ENCODE data around the gene RCCD1.

The RCCD1 gene

GRCh38 chr15:90909976-90910375 lies 44.7 kb upstream of the RCCD1 start:
- no peak overlapping the region for H3K4me3 ChIP-seq (ENCODE audit: low read length)
- TF ChIP-seq CTCF (conservative IDR thresholded peaks at IDR 0.05; ENCODE audit: low read depth, low read length), result no peak
- DNase-seq (ENCODE audit: low read depth), result no peak

- no peak overlapping the region for H3K4me3 ChIP-seq (ENCODE audit: low read length)
Observed at GRCh38 chr15:90910441-90911301, 44.0 kb upstream of the RCCD1 start.

GRCh38 chr15:90911302-90911623 lies 43.4 kb upstream of the RCCD1 start:
- no peak for DNase-seq (ENCODE audit: low read depth)
- TF ChIP-seq CTCF (conservative IDR thresholded peaks at IDR 0.05; ENCODE audit: low read depth, low read length), result no peak
- H3K4me3 ChIP-seq (ENCODE audit: low read length), result no peak overlapping the region

More at GRCh38 chr15:90910441-90911301, 44.0 kb upstream of the RCCD1 start:
- DNase-seq (ENCODE audit: low read depth), result no peak
- TF ChIP-seq CTCF (conservative IDR thresholded peaks at IDR 0.05; ENCODE audit: low read depth, low read length), result no peak

- no peak for DNase-seq (ENCODE audit: low read depth)
- H3K4me3 ChIP-seq (ENCODE audit: low read length), result no peak overlapping the region
- TF ChIP-seq CTCF (conservative IDR thresholded peaks at IDR 0.05; ENCODE audit: low read depth, low read length), result no peak
Observed at GRCh38 chr15:90911906-90912769, 42.5 kb upstream of the RCCD1 start.

- TF ChIP-seq CTCF (conservative IDR thresholded peaks at IDR 0.05; ENCODE audit: low read depth, low read length), result no peak
- no peak for DNase-seq (ENCODE audit: low read depth)
- no peak overlapping the region for H3K4me3 ChIP-seq (ENCODE audit: low read length)
Observed at GRCh38 chr15:90912770-90913075, 42.0 kb upstream of the RCCD1 start.

GRCh38 chr15:90913398-90913944 lies 41.2 kb upstream of the RCCD1 start:
- DNase-seq (ENCODE audit: low read depth), result no peak
- no peak overlapping the region for H3K4me3 ChIP-seq (ENCODE audit: low read length)
- no peak for TF ChIP-seq CTCF (conservative IDR thresholded peaks at IDR 0.05; ENCODE audit: low read depth, low read length)

All from retinal pigment epithelial cell (primary cell).